Mesenteric fat pad (tissue), 1 donor: ENCODE data around the gene NSMF. TPM values are rescaled to one million over a fixed set of nuclear protein-coding genes. Genes with fewer than 3 reads are reported as not detected.

Source experiments
- microRNA-seq: library from miRNA; unstranded; fragments of <30 nt; microRNA quantifications from one replicate; pipeline ENCODE4 v1.2.0, GENCODE V29; 2020; ENCODE audit warnings: borderline number of aligned reads
- total RNA-seq: library from RNA; stranded (reverse); fragmentation: NEBNext Ultra II Directional; extraction: Animal tissue kit (Norgen Biotek cat#: 25700); gene quantifications from one replicate; pipeline ENCODE4 v1.2.1, GENCODE V29; 2021
- donor health status: DM: yes; HTN: yes; CAD: no.

The NSMF gene
- total RNA-seq, 1 donor from 2014 or later, result 37.4 TPM

Small RNA genes within 50 kb of the gene (microRNA-seq; reads per million reads assigned to microRNA genes)
- gene MIR7114, result not detected

Other genes starting within 250 kb of the NSMF start
- gene RNF208, start 237.1 kb downstream of the NSMF start, total RNA-seq, result 5.9 TPM
- gene CYSRT1, start 234.2 kb downstream of the NSMF start, total RNA-seq, result 0.42 TPM
- not detected for gene RNF224, start 231.8 kb downstream of the NSMF start, total RNA-seq
- not detected for gene SLC34A3, start 228.4 kb downstream of the NSMF start, total RNA-seq
- gene TUBB4B, start 218.0 kb downstream of the NSMF start, total RNA-seq, result 298 TPM
- gene STPG3, start 208.0 kb downstream of the NSMF start, total RNA-seq, result not detected
- 39.2 TPM for gene NELFB, start 204.0 kb downstream of the NSMF start, total RNA-seq
- 9.2 TPM for gene TOR4A, start 181.6 kb downstream of the NSMF start, total RNA-seq
- 16.3 TPM for gene NRARP, start 157.1 kb downstream of the NSMF start, total RNA-seq
- gene EXD3, start 36.2 kb downstream of the NSMF start, total RNA-seq, result 14.9 TPM
- 3.2 TPM for gene NOXA1, start 35.9 kb downstream of the NSMF start, total RNA-seq
- not detected for gene ENTPD8, start 18.0 kb downstream of the NSMF start, total RNA-seq
- 32.1 TPM for gene PNPLA7, start 91.1 kb upstream of the NSMF start, total RNA-seq
- 81.6 TPM for gene MRPL41, start 92.5 kb upstream of the NSMF start, total RNA-seq
- 17.6 TPM for gene DPH7, start 119.6 kb upstream of the NSMF start, total RNA-seq
- 18.6 TPM for gene ZMYND19, start 131.2 kb upstream of the NSMF start, total RNA-seq
- 22.4 TPM for gene ARRDC1, start 146.4 kb upstream of the NSMF start, total RNA-seq
- gene EHMT1, start 159.7 kb upstream of the NSMF start, total RNA-seq, result 95.3 TPM